Caco-2 (cell line): Measurements from ENCODE around the gene TMEM91. TPM values are rescaled to one million over a fixed set of nuclear protein-coding genes. Genes with fewer than 3 reads are reported as not detected.

Source experiments
- BruUV-seq: library from RNA; stranded (reverse); fragments of 400-500 nt; replicated peaks from 2 replicates; lab custom pipeline; 2021; lab: Mats Ljungman, UMichigan
- CTCF ChIA-PET: fragments of 300-600 bp; sonication (Branson Sonifier 250); formaldehyde crosslinking; loops from one replicate; lab custom pipeline; 2022; ENCODE audit warnings: antibody characterized with exemption; lab: Charles Lee
- POLR2A ChIA-PET: fragments of 300-600 bp; sonication (Branson Sonifier 250); formaldehyde crosslinking; loops from one replicate; lab custom pipeline; 2022; ENCODE audit warnings: antibody characterized with exemption; lab: Charles Lee
- DNase-seq, 2 experiments: peaks; one replicate each; pipeline versions ENCODE4 v3.0.0 to v3.0.0-alpha.2; 2020 to 2022
- H3K27me3 ChIP-seq: replicated peaks from 2 replicates; pipeline ENCODE4 v1.6.0; 2011; ENCODE audit warnings: low read length; ENCODE audit not compliant: control insufficient read depth, insufficient read depth
- H3K36me3 ChIP-seq: 2 replicates; pipeline ENCODE4 v1.5.1; 2011; ENCODE audit warnings: low read length; ENCODE audit not compliant: control insufficient read depth, insufficient read depth
- H3K4me1 ChIP-seq: fragments of 250-450 bp; sonication (Bioruptor Pico); 2 replicates; pipeline ENCODE4 v1.5.1; 2020; ENCODE audit warnings: mild to moderate bottlenecking
- H3K4me3 ChIP-seq: 2 replicates; pipeline ENCODE4 v1.5.1; 2011; ENCODE audit warnings: low read depth, mild to moderate bottlenecking, control low read depth, low read length
- H3K9me3 ChIP-seq: fragments of 250-450 bp; sonication (Bioruptor Pico); 2 replicates; pipeline ENCODE4 v1.5.1; 2020; ENCODE audit warnings: mild to moderate bottlenecking, moderate library complexity
- H3K27ac Mint-ChIP-seq: one replicate; pipeline ENCODE4 v1.8.0; 2022; ENCODE audit warnings: mixed read lengths; ENCODE audit not compliant: unreplicated experiment
- H3K27me3 Mint-ChIP-seq: one replicate; pipeline ENCODE4 v1.8.0; 2022; ENCODE audit warnings: mixed read lengths; ENCODE audit not compliant: insufficient read depth, unreplicated experiment
- H3K36me3 Mint-ChIP-seq: one replicate; pipeline ENCODE4 v1.8.0; 2022; ENCODE audit warnings: mild to moderate bottlenecking, mixed read lengths; ENCODE audit not compliant: insufficient read depth, unreplicated experiment
- H3K4me1 Mint-ChIP-seq: one replicate; pipeline ENCODE4 v1.8.0; 2022; ENCODE audit warnings: low read depth, mixed read lengths; ENCODE audit not compliant: unreplicated experiment
- H3K4me3 Mint-ChIP-seq: one replicate; pipeline ENCODE4 v1.8.0; 2022; ENCODE audit warnings: mild to moderate bottlenecking, moderate library complexity, mixed read lengths; ENCODE audit not compliant: unreplicated experiment
- H3K9me3 Mint-ChIP-seq: one replicate; pipeline ENCODE4 v1.8.0; 2022; ENCODE audit warnings: mixed read lengths; ENCODE audit not compliant: unreplicated experiment
- intact Hi-C: fragments of 100-400 bp; cut with micrococcal nuclease; formaldehyde crosslinking; loops from one replicate; pipeline ENCODE4 v1.10.0; 2022; ENCODE audit not compliant: unreplicated experiment
- total RNA-seq: library from RNA; stranded (reverse); gene quantifications from 2 replicates; pipeline ENCODE4 v1.2.3, GENCODE V29; 2022
- TF ChIP-seq, protein P1 (sequence below), 2 experiments: fragments of 200-600 bp in 1 of 2; IDR thresholded peaks; 1 replicate in 1 of 2; 2 replicates in 1 of 2; pipeline versions ENCODE4 v1.5.1 to v1.8.0; 2011 to 2022; ENCODE audit warnings: antibody characterized with exemption in 1 of 2, control low read depth in 1 of 2, inconsistent platforms in 1 of 2, low read depth in 1 of 2, low read length in 1 of 2, mild to moderate bottlenecking in 1 of 2, moderate library complexity in 1 of 2; ENCODE audit not compliant: insufficient read depth in 1 of 2, severe bottlenecking in 1 of 2, unreplicated experiment in 1 of 2

Gene TMEM91
- total RNA-seq, 1 experiment from 2014 or later = 1.4 TPM

DNA sequence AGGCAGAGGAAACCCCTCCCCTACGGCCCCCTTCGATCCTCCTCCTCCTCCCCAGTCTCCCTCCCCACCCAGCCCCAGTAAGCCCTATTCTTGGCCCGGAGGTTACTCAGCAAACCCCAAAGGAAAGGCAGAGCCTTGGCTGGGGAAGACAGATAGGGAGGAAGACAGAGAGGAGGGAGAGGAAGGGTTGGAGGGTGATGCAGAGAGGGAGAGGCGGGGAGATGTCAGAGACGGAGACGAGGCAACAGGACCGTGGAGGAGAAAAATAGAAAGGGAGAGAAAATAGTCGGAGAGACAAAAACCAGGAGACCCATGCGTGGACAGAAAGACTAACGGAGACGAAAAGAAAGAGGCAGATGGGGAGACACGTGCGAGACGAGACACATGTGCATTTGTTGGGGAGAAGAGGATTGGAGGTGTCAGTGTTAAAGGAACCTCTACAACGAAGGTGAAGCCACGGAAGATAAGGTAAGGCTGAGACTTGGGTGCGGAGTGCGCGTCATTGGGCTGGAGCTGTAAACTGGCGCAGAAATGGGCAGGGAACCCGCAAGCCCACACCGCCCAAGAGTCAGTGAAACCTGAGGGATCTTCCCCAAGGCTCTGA lies 25.5 kb upstream of the TMEM91 start:
- no TSS peak for BruUV-seq
- ChIA-PET CTCF (interaction anchor here (0.6 kb wide), 1 partner anchor 734 kb away, joined by 4 read pairs; no protein-coding TSS in a partner anchor), POLR2A (interaction anchor here (1.1 kb wide), 1 partner anchor 13 kb away, joined by 5 read pairs; the partner anchor contains the start of gene B9D2)
- H3K4me1 ChIP-seq = peaks cover 4% of the 10 kb centered on the region; the same call in 1 of the 2 replicates
- Mint-ChIP-seq H3K36me3 (peaks cover 16% of the 10 kb centered on the region), H3K9me3 (no peaks in the 10 kb centered on the region), H3K27ac (peak overlapping the region; percentile 4), H3K4me1 (peaks cover 24% of the 10 kb centered on the region), H3K4me3 (peak overlapping the region; percentile 83), H3K27me3 (peaks cover 11% of the 10 kb centered on the region)
- TF ChIP-seq, protein P1, sequence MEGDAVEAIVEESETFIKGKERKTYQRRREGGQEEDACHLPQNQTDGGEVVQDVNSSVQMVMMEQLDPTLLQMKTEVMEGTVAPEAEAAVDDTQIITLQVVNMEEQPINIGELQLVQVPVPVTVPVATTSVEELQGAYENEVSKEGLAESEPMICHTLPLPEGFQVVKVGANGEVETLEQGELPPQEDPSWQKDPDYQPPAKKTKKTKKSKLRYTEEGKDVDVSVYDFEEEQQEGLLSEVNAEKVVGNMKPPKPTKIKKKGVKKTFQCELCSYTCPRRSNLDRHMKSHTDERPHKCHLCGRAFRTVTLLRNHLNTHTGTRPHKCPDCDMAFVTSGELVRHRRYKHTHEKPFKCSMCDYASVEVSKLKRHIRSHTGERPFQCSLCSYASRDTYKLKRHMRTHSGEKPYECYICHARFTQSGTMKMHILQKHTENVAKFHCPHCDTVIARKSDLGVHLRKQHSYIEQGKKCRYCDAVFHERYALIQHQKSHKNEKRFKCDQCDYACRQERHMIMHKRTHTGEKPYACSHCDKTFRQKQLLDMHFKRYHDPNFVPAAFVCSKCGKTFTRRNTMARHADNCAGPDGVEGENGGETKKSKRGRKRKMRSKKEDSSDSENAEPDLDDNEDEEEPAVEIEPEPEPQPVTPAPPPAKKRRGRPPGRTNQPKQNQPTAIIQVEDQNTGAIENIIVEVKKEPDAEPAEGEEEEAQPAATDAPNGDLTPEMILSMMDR (IDR thresholded peaks at IDR 0.05; ENCODE audit: insufficient read depth in 1 of 2, low read depth in 1 of 2, low read length in 1 of 2, severe bottlenecking in 1 of 2, unreplicated experiment in 1 of 2) = no peak
- H3K36me3 ChIP-seq = no peaks in the 10 kb centered on the region
- H3K4me3 ChIP-seq = peak overlapping the region; percentile 73
- H3K27me3 ChIP-seq = no peaks in the 10 kb centered on the region; the same call in 1 of the 2 replicates
- no peaks in the 10 kb centered on the region for H3K9me3 ChIP-seq
- no peak for DNase-seq
- intact Hi-C loops = no loop called here

DNA sequence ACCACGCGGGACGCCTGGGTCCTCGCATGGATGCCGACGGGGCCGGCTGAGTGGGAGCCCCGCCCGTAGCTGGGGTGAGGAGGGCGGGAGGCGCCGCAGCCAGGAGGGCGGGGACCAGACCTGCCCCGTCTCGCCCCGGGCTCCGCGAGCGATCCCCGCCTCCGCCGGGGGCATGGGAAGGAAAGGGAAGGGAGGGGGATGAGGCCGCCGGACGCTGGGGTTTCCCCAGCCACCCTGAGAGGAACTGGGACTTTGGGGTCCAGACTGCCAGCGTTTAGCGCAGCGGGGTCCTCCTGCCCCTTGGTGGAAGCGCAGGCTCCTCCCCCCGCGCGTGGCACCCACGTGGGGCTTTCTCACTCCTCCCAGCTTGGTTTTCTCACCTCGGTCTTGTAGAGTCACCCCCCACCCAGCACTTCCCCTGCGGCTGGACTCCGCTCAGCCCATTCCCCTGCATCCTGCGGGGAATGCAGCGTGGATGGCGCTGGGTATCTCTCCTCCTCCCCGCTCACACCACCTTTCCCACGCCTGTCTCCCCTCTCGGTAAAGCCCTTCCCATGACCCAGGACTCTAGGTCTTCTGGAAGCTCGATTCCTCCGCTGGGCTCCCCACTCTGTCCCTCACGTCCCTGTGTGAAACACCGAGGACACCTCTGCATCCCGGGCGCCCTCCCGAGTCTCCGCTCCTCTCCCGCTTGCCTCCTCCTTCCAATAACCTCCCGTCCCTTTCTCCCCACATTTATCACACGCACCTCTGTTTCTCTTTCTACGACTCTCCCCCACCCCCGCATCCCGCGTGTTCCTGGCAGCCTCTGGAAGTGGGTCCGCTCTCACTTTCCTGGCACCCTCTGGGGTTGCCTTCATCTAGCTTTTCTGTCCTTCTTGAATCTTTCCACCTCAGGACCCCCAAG lies 24.7 kb upstream of the TMEM91 start:
- H3K9me3 Mint-ChIP-seq = no peaks in the 10 kb centered on the region
- Histone ChIP-seq H3K9me3 (no peaks in the 10 kb centered on the region), H3K4me1 (peaks cover 4% of the 10 kb centered on the region; the same call in 1 of the 2 replicates), H3K27me3 (no peaks in the 10 kb centered on the region; the same call in 1 of the 2 replicates), H3K36me3 (no peaks in the 10 kb centered on the region), H3K4me3 (peak overlapping the region; percentile 73)
- TF ChIP-seq, protein P1 (IDR thresholded peaks at IDR 0.05; ENCODE audit: insufficient read depth in 1 of 2, low read depth in 1 of 2, low read length in 1 of 2, severe bottlenecking in 1 of 2, unreplicated experiment in 1 of 2) = no peak
- H3K27ac Mint-ChIP-seq = peak overlapping the region; percentile 21
- peak in 1 of 2 experiments; percentile 66 for DNase-seq
- H3K4me1 Mint-ChIP-seq = peaks cover 24% of the 10 kb centered on the region
- H3K27me3 Mint-ChIP-seq = peaks cover 11% of the 10 kb centered on the region
- ChIA-PET CTCF (interaction anchor here (0.6 to 2.2 kb wide), 14 partner anchors 10 to 1108 kb away, joined by 3 to 31 read pairs (median 4); partner anchors contain the start of genes B9D2 and HNRNPUL1), POLR2A (interaction anchor here (0.6 to 2.0 kb wide), 4 partner anchors 12 to 125 kb away, joined by 3 to 8 read pairs (median 4); partner anchors contain the start of gene B9D2)
- peaks cover 16% of the 10 kb centered on the region for H3K36me3 Mint-ChIP-seq
- BruUV-seq = no TSS peak
- intact Hi-C loops = loop anchor here (1.0 kb wide), 1 partner anchor 10 kb away; no protein-coding TSS in a partner anchor
- H3K4me3 Mint-ChIP-seq = peak overlapping the region; percentile 83

DNA sequence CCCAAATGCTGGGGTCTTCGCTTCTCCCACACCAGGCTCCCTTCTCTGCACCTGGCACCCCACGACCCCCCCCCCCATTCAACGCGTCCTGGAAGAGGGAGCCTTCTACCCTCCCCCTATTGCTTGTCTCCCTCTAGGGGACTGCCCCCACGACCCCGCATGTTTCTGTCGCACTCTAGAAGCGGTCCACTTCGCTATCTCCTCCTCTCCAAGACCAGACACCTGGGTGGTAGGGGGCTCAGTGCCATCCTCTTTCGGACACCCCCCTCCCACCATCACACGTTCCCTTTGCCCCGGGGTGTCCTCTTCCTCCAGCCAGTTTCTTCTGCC lies 24.1 kb upstream of the TMEM91 start:
- Histone ChIP-seq H3K36me3 (no peaks in the 10 kb centered on the region), H3K4me1 (peaks cover 4% of the 10 kb centered on the region; the same call in 1 of the 2 replicates), H3K9me3 (no peaks in the 10 kb centered on the region), H3K27me3 (no peaks in the 10 kb centered on the region; the same call in 1 of the 2 replicates), H3K4me3 (peak overlapping the region; percentile 73)
- no TSS peak for BruUV-seq
- peaks cover 11% of the 10 kb centered on the region for H3K27me3 Mint-ChIP-seq
- POLR2A ChIA-PET = interaction anchor here (0.6 to 2.0 kb wide), 3 partner anchors 12 to 126 kb away, joined by 3 to 8 read pairs (median 3); partner anchors contain the start of gene B9D2
- peak overlapping the region; percentile 21 for H3K27ac Mint-ChIP-seq
- TF ChIP-seq, protein P1 (IDR thresholded peaks at IDR 0.05; ENCODE audit: insufficient read depth in 1 of 2, low read depth in 1 of 2, low read length in 1 of 2, severe bottlenecking in 1 of 2, unreplicated experiment in 1 of 2) = no peak
- CTCF ChIA-PET = interaction anchor here (0.6 to 2.2 kb wide), 19 partner anchors 11 to 1108 kb away, joined by 3 to 31 read pairs (median 4); partner anchors contain the start of genes B9D2 and HNRNPUL1
- intact Hi-C loops = loop anchor here (1.0 kb wide), 1 partner anchor 11 kb away; no protein-coding TSS in a partner anchor
- peaks cover 16% of the 10 kb centered on the region for H3K36me3 Mint-ChIP-seq
- H3K4me1 Mint-ChIP-seq = peaks cover 24% of the 10 kb centered on the region
- H3K4me3 Mint-ChIP-seq = peak overlapping the region; percentile 83
- no peaks in the 10 kb centered on the region for H3K9me3 Mint-ChIP-seq
- no peak for DNase-seq
